ENCODE data around the gene MKNK1.

The MKNK1 gene

DNA sequence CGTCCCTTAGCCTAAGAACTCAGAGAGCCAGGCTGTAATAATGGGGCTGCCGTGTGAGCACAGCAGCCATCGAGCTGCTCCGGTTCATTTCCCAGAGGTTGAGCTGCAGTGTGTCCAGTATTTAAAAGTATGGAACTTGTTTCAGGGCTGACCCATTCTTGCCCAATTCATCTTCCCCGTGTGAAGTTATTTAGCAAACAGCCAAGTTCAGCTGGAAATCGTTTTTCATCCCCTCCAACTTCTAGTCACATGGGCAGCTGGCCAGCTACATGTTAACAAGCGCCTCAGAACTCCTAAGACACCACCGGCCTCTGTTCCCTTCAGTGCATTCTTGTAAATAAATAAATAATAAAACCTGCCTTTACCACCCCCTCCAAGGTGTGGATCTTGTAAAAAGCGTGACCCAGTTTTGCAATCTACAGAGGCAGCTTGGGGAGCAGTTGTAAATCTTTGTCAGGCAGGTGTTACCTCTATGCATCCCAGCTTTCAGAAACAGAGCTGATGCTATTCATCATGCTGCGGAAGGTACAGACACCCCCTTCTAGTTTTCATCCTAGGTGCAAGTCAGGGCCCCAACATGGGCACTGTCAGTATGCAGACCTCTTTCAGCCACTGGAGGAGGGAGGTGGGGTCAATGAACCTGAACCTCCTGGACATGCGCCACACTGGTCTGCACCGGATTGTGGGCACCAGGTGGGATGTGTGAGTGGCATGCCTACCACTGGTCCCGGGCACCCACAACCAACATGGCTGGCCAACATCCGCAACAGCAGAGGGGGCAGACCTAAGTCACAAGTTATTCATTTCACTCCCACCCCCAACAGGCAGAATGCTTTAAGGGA, 34.0 kb downstream of the MKNK1 start:
- TF ChIP-seq GATA2 (IDR thresholded peaks at IDR 0.05; ENCODE audit: low read depth, low read length) (no peak), GATA3 (IDR thresholded peaks at IDR 0.05; ENCODE audit: low read depth, low read length) (no peak)

DNA sequence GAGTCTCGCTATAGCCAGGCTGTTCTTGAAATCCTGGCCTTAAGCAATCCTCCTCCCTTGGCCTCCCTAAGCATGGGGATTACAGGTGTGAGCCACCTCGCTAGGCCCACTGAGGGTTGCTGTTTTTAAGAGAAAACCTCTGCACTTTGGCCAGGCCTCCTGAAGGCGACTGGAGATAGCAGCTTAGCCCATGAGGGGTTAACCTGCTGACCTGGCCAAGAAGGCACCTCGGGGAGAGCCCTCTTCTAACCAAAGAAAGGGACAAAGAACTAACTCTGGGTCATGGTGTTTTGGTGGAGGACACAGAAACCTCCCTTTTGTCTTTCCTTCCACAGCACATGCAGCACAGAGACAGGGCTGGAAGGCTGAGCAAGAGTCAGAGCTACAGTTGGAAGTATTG, 35.0 kb downstream of the MKNK1 start:
- TF ChIP-seq GATA3 (IDR thresholded peaks at IDR 0.05; ENCODE audit: low read depth, low read length) = no peak
- no peak for TF ChIP-seq GATA2 (IDR thresholded peaks at IDR 0.05; ENCODE audit: low read depth, low read length)

- TF ChIP-seq GATA3 (IDR thresholded peaks at IDR 0.05; ENCODE audit: low read depth, low read length) (no peak), GATA2 (IDR thresholded peaks at IDR 0.05; ENCODE audit: low read depth, low read length) (no peak)
Measured at GRCh38 chr1:46568461-46568891, 35.6 kb downstream of the MKNK1 start.

- TF ChIP-seq GATA2 (IDR thresholded peaks at IDR 0.05; ENCODE audit: low read depth, low read length) = no peak
- no peak for TF ChIP-seq GATA3 (IDR thresholded peaks at IDR 0.05; ENCODE audit: low read depth, low read length)
Measured at GRCh38 chr1:46563341-46563740, 40.7 kb downstream of the MKNK1 start.

- no peak for TF ChIP-seq GATA2 (IDR thresholded peaks at IDR 0.05; ENCODE audit: low read depth, low read length)
- no peak for TF ChIP-seq GATA3 (IDR thresholded peaks at IDR 0.05; ENCODE audit: low read depth, low read length)
Measured at GRCh38 chr1:46562498-46562897, 41.6 kb downstream of the MKNK1 start.

GRCh38 chr1:46558966-46559365, 45.1 kb downstream of the MKNK1 start:
- TF ChIP-seq GATA3 (IDR thresholded peaks at IDR 0.05; ENCODE audit: low read depth, low read length) (no peak), GATA2 (IDR thresholded peaks at IDR 0.05; ENCODE audit: low read depth, low read length) (no peak)

- TF ChIP-seq GATA2 (IDR thresholded peaks at IDR 0.05; ENCODE audit: low read depth, low read length) = no peak
- TF ChIP-seq GATA3 (IDR thresholded peaks at IDR 0.05; ENCODE audit: low read depth, low read length) = no peak
Measured at GRCh38 chr1:46558141-46558963, 45.7 kb downstream of the MKNK1 start.

DNA sequence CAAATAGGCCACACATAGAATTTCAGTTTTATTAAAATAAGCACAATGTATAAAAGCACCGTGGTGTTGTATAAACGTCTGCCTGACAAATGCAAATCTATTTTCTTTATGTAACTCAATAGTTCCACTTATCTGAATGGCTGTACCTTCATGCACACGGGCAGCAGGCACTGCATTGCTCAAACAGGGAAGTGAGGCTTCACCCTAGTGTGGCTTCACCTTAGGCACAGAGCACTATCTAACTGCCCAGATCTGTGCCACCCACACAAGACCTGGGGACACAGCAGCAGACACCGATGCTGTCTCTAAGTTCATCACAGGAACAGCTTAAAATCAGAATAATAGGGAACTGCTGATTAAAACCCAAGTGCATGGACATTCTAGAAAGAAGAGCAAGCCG, 46.7 kb downstream of the MKNK1 start:
- TF ChIP-seq GATA3 (IDR thresholded peaks at IDR 0.05; ENCODE audit: low read depth, low read length) (no peak), GATA2 (IDR thresholded peaks at IDR 0.05; ENCODE audit: low read depth, low read length) (no peak)

GRCh38 chr1:46556822-46557221, 47.2 kb downstream of the MKNK1 start:
- TF ChIP-seq GATA2 (IDR thresholded peaks at IDR 0.05; ENCODE audit: low read depth, low read length) (no peak), GATA3 (IDR thresholded peaks at IDR 0.05; ENCODE audit: low read depth, low read length) (no peak)

- TF ChIP-seq GATA3 (IDR thresholded peaks at IDR 0.05; ENCODE audit: low read depth, low read length) (no peak), GATA2 (IDR thresholded peaks at IDR 0.05; ENCODE audit: low read depth, low read length) (no peak)
Measured at GRCh38 chr1:46555826-46556619, 48.0 kb downstream of the MKNK1 start.

DNA sequence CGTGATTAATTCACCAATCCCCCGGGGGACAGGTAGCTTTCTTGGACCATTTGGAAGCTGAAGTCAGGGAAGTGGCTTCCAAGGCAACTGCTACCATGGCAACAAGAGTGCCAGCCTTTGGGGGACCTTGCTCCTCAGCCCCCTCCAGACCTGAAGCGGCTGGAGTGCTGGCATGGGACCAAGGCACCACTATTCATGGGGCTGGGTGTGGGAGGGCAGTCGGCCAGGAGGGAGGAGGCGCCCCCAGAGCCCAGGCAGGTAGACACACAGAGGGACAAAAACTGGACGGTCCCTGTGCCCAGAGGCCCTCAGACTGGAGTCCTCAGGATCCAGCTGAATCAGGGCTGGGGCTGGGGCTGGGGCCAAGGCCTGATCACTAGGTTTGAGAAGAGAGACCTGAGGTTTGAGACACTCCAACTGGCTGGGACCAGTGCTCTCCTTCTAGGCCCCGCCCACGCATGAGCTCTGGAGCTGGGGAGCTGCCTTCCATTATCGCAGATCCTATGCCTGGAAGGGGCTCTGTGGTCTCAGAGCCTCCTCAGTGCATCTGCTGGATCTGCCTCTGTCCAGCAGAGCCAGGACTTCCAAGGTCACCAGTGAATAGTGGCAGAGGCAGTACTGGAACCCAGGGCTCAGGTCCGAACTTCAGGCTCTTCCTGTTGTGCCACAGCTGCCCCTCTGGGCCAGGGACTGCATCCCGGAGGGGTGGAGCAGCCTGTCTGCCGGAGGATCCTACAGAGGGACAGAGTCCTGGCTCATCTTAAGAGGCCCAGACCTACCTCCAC, 49.3 kb downstream of the MKNK1 start:
- no peak for TF ChIP-seq GATA2 (IDR thresholded peaks at IDR 0.05; ENCODE audit: low read depth, low read length)
- no peak for TF ChIP-seq GATA3 (IDR thresholded peaks at IDR 0.05; ENCODE audit: low read depth, low read length)

GRCh38 chr1:46554236-46554596, 49.9 kb downstream of the MKNK1 start:
- no peak for TF ChIP-seq GATA2 (IDR thresholded peaks at IDR 0.05; ENCODE audit: low read depth, low read length)

GRCh38 chr1:46553506-46553905, 50.6 kb downstream of the MKNK1 start:
- TF ChIP-seq GATA2 (IDR thresholded peaks at IDR 0.05; ENCODE audit: low read depth, low read length) = no peak
- no peak for TF ChIP-seq GATA3 (IDR thresholded peaks at IDR 0.05; ENCODE audit: low read depth, low read length)
